Left forelimb (tissue), 1 donor: ENCODE measurements around the gene PAN3.

ENCODE experiments used
- DNase-seq: peaks from one replicate; pipeline ENCODE4 v3.0.0-alpha.2; 2018; ENCODE audit warnings: low spot score

The PAN3 gene

DNA sequence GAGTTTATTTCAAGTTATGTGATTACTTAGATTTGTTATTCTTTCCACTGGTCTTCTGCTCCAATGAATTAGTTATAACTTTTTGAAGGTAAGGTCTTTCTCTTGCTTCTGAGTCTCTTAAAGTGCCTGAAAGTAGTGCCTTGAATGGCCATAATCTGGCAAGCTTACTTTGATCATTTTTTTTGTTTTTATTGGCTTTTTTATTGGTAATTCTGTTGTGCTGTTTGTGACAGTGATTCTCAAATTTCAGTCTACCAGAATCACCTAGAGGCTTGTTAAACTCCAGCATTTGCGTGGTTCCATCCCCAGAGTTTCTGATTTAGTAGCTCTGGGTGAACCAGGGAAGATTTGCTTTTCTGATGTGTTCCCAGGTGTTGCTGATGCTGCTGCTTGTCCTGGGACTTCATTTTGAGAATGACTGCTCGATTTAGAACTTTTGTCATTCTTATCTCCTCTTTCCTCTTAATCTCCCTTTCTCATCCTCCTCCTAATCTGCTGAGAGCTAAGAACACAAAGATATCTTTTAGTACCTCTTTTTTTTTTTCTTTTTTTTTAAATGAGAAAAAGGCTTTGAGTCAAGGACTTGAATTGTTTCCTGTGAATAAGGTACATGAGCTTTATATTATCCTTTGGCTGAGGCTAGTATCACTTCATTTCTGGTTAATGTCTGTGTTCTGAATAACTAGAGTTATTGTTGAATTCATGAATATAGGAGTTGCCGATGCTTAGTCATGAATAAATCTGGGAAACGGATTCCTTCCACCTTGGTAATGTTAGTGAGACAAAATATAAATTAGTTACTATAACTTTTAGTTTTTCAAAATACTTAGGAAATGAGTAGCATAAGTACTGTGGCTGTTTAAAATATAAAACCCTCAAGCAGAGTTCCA, 91.4 kb downstream of the PAN3 start:
- DNase-seq: no peak

DNA sequence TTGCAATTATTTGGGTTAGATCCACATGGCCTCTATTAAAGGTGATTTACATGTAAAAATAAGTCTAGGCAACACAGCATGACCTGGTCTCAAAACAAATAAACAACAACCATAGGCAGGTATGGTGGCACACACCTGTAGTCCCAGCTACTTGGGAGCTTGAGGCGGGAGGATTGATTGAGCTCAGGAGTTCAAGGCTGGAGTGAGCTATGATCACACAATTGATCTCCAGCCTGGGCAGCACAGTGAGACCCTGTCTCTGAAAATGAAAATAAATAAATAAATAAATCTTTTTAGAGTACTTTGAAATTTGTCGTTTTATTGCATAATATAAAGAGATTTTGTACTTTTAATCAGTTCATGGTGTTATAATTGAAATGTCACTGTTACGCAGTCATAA, 93.3 kb downstream of the PAN3 start:
- no peak for DNase-seq

DNA sequence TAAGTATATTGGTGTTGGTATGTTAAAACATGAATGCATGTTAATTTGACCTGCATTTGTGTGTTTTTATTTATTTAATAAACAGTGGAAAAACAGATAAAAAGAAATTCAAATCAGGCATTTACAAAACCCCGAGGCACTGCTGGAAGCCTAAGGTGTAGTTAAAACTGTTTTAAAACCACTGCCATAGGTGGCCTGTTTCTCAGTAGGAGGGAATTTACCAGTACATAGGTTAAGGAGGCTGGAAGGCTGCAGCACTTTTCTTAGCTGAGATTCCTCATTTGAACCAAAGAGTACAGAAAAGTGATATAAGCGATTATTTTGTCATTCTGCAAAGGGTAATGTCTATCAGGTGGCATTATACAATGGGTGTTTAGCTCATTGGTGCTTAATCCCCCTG, 99.6 kb downstream of the PAN3 start:
- no peak for DNase-seq

DNA sequence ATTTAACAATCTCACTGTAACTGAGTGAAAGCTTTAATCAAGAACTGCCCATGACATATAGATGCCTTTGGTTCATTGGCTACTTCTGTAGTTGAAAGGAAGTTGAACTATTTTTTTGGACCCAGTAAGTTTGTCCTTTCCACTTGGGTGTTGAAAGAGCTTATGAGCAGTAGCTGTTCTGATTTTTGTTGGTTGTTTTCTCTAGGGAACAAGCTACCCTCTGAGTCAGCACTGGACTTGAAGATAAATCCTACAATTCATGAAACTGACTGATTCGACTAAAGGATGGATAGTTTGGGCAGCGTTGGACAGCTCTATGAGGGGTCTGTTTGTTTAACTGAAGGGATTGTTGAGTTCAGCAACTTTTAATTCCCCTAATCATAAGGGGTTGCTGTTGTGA, 101.0 kb downstream of the PAN3 start:
- no peak for DNase-seq

DNA sequence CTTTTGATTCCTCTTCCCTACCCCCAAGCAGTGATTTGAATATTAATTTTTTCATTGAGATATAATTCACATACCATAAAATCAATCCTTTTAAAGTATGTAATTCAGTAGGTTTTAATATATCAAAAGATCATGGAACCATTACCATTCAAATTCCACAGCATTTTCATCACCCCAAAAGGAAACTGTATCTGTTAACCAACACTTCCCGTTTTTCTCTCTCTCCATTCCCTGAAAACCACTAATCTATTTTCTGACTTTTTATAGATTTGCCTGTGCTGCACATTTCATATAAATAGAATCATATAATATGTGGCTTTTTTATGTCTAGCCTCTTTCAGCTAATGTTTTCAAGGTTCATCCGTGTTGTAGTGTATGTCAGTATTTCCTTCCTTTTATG, 107.1 kb downstream of the PAN3 start:
- DNase-seq: no peak

DNA sequence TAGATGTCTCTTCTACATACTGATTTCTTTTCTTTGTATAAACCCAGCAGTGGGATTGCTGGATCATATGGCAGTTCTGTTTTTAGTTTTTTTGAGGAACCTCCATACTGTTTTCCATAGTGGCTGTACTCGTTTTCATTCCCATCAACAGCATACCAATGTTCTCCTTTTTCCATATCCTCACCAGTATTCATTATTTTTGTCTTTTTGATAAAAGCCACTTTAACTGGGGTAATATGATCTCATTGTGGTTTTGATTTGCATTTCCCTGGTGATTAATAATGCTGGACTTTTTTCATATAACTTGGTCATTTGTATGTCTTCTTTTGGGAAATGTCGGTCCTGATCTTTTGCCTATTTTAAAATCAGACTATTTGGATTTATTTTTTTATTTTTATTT, 108.5 kb downstream of the PAN3 start:
- no peak for DNase-seq

DNA sequence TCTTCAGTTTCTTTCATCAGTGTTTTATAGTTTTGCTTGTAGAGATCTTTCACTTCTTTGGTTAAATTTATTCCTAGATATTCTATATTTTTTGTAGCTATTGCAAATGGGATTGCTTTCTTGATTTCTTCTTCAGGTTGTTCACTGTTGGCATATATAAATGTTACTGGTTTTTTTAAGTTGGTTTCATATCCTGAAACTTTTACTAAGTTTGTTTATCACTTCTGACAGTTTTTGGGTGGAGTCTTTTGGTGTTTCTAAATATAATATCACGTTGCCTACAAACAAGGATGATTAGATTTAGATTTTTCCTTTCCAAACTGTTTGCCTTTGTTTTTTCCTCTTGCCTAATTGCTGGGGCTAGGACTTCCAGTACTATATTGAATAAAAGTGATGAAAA, 109.7 kb downstream of the PAN3 start:
- DNase-seq: no peak

DNA sequence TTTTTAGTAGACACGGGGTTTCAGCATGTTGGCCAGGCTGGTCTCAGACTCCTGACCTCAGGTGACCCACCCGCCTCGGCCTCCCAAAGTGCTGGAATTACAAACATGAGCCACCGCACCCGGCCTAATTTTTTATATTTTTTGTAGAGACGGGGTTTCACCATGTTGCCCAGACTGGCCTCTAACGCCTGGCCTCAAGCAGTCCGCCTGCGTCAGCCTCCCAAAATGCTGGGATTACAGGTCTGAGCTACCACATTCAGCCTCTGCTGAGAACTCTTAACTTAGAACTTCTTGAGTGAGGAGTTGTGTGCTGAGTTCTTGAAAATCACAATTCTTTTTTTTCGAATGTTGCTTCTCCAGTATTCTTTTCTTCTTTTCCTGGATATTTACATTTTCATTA, 112.2 kb downstream of the PAN3 start:
- no peak for DNase-seq

DNA sequence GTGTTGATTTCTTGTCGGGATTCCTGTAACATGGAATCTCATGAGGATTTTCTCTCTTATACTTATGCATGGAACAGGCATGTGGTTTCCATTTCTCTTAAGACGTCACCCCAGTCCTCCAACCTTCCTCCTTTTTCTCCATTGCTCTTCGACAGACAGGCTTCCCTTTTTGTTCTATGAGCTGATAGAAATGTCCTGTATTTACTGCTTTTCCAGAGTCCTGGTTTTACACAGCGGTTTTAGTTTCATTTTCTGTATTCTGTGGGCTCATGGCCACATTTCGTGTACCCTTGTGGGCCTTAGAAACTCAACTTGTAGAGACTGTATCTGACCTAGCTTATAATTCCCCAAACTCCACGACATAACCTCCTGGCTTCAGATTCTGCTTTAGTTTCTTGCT, 113.1 kb downstream of the PAN3 start:
- no peak for DNase-seq

DNA sequence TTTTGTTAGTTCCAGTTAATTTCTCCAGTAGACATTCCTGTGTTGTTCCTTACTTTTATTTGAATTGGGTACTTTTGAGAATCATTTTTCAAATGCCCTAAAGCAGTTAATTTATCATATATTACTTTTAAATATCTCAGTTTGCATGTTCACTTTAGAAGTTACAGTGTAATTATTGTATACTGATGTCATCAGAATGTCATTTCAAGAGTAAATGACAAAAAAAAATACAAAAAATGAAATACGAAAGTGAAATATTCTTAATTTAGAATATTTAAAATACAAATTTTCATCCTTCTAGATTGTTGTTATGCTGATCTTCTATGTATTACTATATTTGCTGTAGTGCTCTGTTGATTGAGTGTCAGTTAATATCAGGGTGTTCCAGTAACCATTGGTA, 114.2 kb downstream of the PAN3 start:
- no peak for DNase-seq

DNA sequence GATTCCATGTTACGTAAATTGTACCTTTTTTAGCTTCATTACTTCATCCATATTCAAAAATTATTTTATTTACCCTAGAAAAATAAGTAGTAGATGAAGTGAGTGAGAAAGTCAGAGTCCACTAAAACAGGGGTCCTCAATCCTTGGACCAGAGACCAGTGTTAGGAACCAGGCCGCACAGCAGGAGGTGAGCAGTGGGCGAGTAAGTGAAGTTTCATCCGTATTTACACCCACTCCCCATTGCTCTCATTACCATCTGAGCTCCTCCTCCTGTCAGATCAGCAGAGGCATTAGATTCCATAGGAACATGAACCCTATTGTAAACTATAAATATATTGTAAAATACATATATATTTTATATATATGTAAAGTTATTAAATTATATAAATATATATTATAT, 119.0 kb downstream of the PAN3 start:
- DNase-seq: no peak

DNA sequence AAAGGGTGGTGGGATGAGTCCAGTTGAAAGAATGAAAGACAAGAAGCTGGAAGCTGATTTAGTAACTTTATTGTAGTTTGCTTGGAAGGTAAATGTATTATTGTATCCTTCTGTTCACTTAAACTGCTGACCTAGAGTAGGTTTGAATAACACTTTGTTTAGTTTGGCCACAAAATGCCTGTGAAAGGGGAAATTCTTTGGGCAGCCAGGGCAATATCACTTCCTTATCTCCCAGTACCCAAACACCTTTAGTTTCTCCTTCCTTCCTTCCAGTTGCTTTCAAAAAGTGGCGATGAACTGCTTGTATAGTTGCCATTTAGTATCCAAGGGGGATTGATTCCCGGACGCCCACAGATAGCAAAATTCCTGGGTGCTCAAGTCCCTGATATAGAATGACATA, 120.1 kb downstream of the PAN3 start:
- no peak for DNase-seq

DNA sequence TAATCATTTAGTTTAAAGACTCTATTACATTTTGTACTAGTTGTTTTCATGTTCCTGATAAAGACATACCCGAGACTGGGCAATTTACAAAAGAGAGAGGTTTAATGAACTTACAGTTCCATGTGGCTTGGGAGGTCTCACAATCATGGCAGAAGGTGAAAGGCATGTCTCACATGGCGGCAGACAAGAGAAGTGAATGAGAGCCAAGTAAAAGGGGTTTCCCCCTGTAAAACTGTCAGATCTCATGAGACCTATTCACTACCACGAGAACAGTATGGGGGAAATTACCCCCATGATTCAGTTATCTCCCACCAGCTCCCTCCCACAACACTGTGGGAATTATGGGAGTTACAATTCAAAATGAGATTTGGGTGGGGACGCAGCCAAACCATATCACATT, 129.2 kb downstream of the PAN3 start:
- no peak for DNase-seq

DNA sequence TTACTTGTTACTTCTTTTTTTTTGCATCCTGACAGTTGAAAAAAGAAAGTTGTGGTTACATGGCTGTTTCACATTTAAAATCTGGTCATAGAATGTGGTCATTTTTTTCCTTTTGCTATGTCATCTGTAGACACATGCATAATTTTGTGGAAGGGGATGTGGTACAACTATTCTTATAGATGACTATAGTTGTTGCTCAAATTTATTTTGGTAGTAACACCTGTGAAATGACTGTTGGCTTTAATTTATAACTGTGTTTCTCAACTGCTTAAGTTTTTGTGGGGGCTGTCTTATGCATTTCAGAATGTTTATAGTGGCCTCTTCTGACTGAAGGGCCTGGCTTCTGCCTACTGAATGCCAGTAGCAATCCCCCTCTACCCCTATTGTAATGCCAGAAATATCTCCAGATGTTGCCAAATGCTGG, 130.5 kb downstream of the PAN3 start:
- no peak for DNase-seq

DNA sequence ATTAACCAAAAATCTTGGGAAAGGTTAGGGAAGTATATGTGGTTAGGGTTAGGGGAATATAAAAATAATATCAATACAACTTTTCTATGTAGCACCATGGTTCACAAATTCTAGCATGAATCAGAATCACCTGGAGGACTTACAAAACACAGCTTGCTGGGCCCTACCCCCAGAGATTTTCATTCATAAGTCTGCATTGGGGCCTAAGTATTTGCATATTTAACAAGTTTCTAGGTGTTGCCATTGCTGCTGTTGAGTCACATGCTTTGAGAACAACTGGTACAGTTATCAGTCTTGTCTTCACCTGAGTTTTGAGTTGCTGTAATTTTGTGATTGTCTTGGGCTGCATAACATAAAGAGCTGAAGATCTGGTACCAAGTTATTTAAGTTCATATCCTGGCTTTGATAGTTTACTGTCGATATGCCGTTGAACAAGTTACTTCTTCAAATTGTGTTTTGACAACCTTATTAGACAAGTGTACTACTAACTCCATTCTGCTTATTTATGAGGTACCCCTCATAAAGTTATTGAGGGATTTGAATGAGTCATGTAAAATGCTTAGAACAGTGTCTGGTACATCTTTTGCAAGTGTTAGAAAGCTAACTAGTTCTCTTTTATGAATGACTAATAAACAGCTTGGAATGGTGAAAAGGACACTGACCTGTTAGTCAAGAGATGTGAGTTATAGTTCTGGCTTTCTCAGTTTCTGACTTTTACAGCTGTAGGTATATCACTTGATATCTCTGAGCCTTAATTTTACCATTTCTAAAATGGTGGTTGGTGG, 132.9 kb downstream of the PAN3 start:
- DNase-seq: no peak

DNA sequence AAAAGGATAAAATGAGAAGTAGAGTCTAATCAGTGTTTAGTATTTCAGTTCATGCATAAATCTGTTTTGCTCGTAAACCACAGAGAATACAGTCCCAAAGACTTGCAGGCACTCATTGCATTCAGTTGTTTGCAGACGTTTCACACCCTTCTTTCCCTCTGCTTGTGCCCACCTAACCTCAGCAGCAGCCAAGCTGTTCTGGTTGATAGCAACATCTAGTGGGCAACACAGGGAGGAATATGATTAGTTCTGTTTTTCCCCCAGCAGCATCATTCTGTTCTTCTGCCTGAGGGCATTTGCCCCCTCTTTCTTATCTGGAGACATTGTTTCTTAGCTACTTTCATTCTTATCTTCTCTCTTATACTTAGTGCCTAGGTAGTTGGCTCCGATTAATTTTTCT, 135.6 kb downstream of the PAN3 start:
- DNase-seq: no peak

DNA sequence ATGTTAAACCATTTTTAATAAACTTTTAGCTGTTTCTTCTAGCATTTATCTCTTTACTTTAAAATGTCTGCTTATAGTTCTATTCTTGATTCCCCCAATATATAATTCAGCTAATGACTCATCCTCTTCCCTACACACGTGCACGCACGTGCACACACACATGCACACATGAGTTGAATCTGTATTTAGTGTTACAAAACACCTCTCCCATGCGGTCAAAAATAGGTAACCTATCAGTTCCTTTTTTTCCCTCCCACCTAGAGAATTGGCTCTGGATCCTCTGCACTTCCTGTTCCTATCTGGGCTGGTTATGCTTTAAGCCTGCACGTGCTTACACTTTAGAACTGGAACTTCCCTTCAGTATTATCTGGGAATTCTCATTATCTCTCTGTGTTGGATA, 144.1 kb downstream of the PAN3 start:
- DNase-seq: no peak

DNA sequence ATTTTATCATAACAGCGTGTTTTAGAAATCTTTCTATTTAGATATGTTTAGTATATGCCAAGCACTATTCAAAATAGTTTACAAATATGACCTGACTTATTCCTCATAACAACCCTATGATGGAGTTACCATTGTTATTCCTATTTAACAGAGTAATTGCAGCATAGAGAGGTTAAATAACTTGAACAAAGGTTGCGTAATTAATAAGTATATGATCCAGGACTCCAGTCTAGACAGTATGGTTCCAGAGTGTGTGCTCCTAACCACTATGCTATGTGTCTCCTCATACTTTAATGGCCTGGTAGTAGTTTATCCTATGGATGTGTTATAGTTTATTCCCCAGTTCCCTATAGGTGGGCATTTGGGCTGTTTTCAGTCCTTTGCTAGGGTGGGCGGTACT, 145.3 kb downstream of the PAN3 start:
- no peak for DNase-seq

DNA sequence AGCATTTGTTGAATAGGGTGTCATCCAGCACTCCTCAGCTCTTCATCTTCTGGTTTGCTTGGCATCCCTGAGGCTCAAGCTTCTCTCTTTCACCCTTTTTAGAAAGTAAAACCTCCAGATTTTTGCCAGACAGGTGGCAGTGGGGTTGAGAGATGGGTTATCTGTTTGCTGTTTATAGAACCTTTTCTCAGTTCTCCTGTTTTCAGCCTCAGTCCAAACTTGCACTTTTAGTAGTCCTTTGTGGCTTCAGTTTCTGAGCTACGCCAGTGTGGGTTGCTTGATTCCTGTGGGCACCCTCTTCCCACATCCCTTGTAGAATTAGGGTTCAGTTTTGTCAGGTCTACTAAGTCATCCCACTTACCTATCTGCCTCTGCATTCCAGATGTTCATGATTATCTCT, 147.9 kb downstream of the PAN3 start:
- no peak for DNase-seq

DNA sequence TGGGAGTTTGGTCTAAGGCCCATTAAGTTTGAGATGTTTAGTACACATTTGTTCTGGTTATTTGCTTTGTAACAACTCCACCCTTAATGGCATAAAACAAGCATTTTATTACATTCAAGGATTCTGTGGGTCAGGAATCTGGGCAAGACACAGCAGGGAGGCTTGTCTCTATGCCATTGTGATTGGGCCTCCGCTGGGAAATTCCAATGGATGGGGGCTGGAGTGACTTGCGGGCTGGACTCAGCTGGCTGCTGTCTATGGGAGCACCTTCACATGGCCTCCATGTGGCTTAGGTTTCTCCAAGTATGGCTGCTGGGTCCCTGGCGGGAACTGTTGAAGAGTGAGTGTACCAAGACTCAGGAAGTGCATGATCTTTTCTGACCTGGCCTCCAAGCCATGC, 159.0 kb downstream of the PAN3 start:
- DNase-seq: no peak

DNA sequence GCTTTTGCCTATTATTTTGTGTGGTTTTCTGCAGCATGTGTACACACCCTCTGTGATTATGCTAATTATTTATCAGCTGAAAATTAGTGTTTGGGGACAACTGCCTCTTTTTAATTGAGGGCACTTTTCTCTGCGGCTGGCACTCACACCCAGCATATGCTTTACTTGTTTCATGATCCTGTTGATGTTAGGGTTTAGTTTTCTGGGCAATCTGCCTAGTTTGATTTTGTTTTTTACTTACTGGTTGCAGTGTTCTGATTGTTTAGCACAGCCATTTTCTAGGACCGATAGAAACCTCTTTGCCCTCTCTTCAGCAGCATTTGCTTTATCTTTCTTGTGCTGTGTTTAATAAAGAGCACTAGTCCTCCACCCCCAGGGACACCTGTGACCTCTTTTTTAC, 161.6 kb downstream of the PAN3 start:
- DNase-seq: no peak

DNA sequence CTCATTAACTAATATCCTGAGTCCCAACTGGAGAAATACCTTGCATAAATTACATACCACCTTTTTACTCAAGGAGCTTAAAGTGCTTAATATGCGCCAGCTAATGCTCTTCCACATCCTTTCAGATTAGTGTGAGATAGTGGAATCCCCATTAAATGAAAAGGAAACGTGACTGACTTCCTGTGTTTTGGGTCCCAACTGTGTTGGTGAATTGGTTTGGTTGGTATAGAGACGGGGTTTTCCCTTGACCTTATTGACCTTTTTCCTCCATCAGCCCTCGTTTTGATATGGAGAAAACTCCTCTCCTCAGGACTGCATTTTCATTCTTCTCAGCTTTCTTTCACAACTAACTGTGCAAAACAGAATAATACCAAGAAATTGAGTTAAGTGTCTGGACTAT, 163.5 kb downstream of the PAN3 start:
- DNase-seq: no peak

DNA sequence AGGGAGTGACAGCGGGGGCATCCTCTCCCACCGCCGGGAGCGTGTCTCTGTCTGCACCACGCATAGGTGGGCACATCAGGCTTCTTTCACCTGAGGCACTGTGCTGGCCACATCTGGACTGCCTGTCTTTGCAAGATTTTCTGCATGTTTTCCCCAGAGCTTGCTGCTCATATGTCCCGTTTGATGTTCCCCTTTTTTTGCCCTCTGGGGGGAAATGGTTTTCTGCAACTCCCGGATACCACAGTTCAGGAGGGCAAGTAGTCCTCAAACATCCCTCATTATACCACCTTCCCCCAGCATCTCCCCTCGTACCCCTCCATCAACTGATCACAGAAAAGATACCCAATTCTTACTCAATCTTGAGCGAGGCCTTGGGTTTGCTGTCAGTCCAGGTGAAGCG, 168.0 kb downstream of the PAN3 start:
- DNase-seq: no peak

DNA sequence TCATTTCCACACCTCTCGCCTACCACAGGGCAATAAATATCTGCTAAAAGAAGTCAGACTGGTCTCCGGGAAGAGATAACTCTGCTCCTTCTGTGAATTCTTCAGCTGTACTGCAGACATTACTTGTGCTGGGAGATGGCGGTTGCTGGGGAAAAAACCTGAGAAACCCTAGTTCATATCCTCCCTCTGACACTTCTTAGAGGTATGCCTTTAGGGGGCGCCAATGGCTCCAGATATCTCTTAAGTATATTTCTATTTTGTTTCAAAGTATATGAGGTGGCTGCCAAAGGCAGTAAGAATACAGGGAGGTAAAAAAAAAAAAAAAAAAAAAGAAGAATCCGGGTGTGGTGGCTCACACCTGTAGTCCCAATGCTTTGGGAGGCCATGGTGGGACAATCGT, 175.2 kb downstream of the PAN3 start:
- DNase-seq: no peak
